Endothelial cell of umbilical vein (primary cell): ENCODE data around the gene NPTX1.

ENCODE experiments used
- CTCF ChIP-seq, 2 donors: IDR thresholded peaks; 1 replicate in 1 of 2; 2 replicates in 1 of 2; pipeline ENCODE4 v1.5.1; 2011; ENCODE audit warnings: low read length in 2 of 2, mild to moderate bottlenecking in 2 of 2, moderate library complexity in 2 of 2, control low read depth in 1 of 2, inconsistent platforms in 1 of 2, low read depth in 1 of 2; ENCODE audit not compliant: insufficient read depth in 1 of 2; ENCODE audit errors: extremely low read depth in 1 of 2
- FOS ChIP-seq: IDR thresholded peaks from 2 replicates; pipeline ENCODE4 v1.6.1; 2011; ENCODE audit warnings: mild to moderate bottlenecking, low read length, moderate library complexity, borderline replicate concordance; ENCODE audit not compliant: insufficient read depth
- MAX ChIP-seq: IDR thresholded peaks from 2 replicates; pipeline ENCODE4 v1.6.1; 2011; ENCODE audit not compliant: insufficient read depth, insufficient read length
- POLR2A ChIP-seq: IDR thresholded peaks from 2 replicates; pipeline ENCODE4 v1.6.1; 2012; ENCODE audit warnings: low read depth, mild to moderate bottlenecking, control low read depth, low read length
- POLR2AphosphoS5 ChIP-seq: IDR thresholded peaks from 2 replicates; pipeline ENCODE4 v1.6.1; 2012; ENCODE audit warnings: low read depth, mild to moderate bottlenecking, control low read depth, low read length, moderate library complexity; ENCODE audit not compliant: insufficient read depth

GRCh38 chr17:80456465-80457235, 19.8 kb downstream of the NPTX1 start:
- no peak for TF ChIP-seq CTCF (IDR thresholded peaks at IDR 0.05; ENCODE audit: extremely low read depth in 1 of 2, insufficient read depth in 1 of 2, low read depth in 1 of 2, low read length in 2 of 2)
- no peak for TF ChIP-seq POLR2AphosphoS5
- no peak for TF ChIP-seq MAX
- no peak for TF ChIP-seq POLR2A
- TF ChIP-seq FOS = no peak
